K562 (cell line): Measurements from ENCODE around the gene SLC25A18.

ENCODE experiments used
- BDP1 ChIP-seq: IDR thresholded peaks from 3 replicates; pipeline ENCODE4 v1.6.1; 2011; ENCODE audit not compliant: insufficient read length, insufficient read depth
- ETS2 ChIP-seq: IDR thresholded peaks from 2 replicates; pipeline ENCODE4 v1.6.1; 2016; ENCODE audit warnings: borderline replicate concordance, missing genetic modification characterization, mild to moderate bottlenecking, moderate library complexity, missing compliant biosample characterization; ENCODE audit not compliant: poor library complexity, severe bottlenecking
- FOSL1 ChIP-seq: fragments of 200-800 bp; sonication (Bioruptor generic); conservative IDR thresholded peaks from 2 replicates; pipeline ENCODE4 v1.6.1; 2016; ENCODE audit warnings: missing genetic modification characterization, missing compliant biosample characterization
- KLF16 ChIP-seq: IDR thresholded peaks from 2 replicates; pipeline ENCODE4 v1.6.1; 2016; ENCODE audit warnings: antibody characterized with exemption
- NONO ChIP-seq, 2 experiments: fragments of 200-400 bp in 1 of 2; fragments of 450-650 bp in 1 of 2; formaldehyde crosslinking in 1 of 2; IDR thresholded peaks; 2 replicates each; pipeline ENCODE4 v1.6.1; 2017; ENCODE audit warnings: low read depth in 2 of 2, mild to moderate bottlenecking in 2 of 2, moderate library complexity in 2 of 2, low read length in 1 of 2
- NR3C1 ChIP-seq: sonication (generic); formaldehyde crosslinking; IDR thresholded peaks from 2 replicates; pipeline ENCODE4 v1.8.1; 2022; ENCODE audit warnings: missing genetic modification reagents
- NRF1 ChIP-seq, 2 experiments: fragments of 450-650 bp; IDR thresholded peaks in 1 of 2; conservative IDR thresholded peaks in 1 of 2; 2 replicates each; pipeline ENCODE4 v1.6.1; 2014; ENCODE audit warnings: mild to moderate bottlenecking in 2 of 2
- RBM34 ChIP-seq: fragments of 200-400 bp; formaldehyde crosslinking; IDR thresholded peaks from 2 replicates; pipeline ENCODE4 v1.6.1; 2018; ENCODE audit warnings: low read length, borderline replicate concordance; ENCODE audit not compliant: insufficient read depth
- SREBF1 ChIP-seq: fragments of 150-350 bp; IDR thresholded peaks from 2 replicates; pipeline ENCODE4 v1.6.1; 2014; ENCODE audit warnings: antibody characterized with exemption, low read depth, low read length, borderline replicate concordance
- ZNF274 ChIP-seq: IDR thresholded peaks from 2 replicates; pipeline ENCODE4 v1.6.1; 2011; ENCODE audit warnings: low read depth, mild to moderate bottlenecking, low read length, moderate library complexity, borderline replicate concordance
- TF ChIP-seq, protein P1 (sequence below): sonication (generic); formaldehyde crosslinking; IDR thresholded peaks from 2 replicates; pipeline ENCODE4 v1.9.0; 2022; ENCODE audit warnings: mild to moderate bottlenecking, missing genetic modification reagents
- TF ChIP-seq, protein P2 (sequence below): fragments of 450-650 bp; formaldehyde crosslinking; IDR thresholded peaks from 2 replicates; pipeline ENCODE4 v1.4.0; 2022; ENCODE audit warnings: missing genetic modification characterization
- TF ChIP-seq, protein P3 (sequence below), 3 experiments: IDR thresholded peaks in 2 of 3; conservative IDR thresholded peaks in 1 of 3; 2 replicates each; pipeline ENCODE4 v1.5.1; 2011 to 2012; ENCODE audit warnings: low read length in 3 of 3, mild to moderate bottlenecking in 3 of 3, control low read depth in 2 of 3, improper control_type of control experiment in 1 of 3, inconsistent platforms in 1 of 3, low read depth in 1 of 3, mixed read lengths in 1 of 3, moderate library complexity in 1 of 3; ENCODE audit not compliant: insufficient read depth in 2 of 3

DNA sequence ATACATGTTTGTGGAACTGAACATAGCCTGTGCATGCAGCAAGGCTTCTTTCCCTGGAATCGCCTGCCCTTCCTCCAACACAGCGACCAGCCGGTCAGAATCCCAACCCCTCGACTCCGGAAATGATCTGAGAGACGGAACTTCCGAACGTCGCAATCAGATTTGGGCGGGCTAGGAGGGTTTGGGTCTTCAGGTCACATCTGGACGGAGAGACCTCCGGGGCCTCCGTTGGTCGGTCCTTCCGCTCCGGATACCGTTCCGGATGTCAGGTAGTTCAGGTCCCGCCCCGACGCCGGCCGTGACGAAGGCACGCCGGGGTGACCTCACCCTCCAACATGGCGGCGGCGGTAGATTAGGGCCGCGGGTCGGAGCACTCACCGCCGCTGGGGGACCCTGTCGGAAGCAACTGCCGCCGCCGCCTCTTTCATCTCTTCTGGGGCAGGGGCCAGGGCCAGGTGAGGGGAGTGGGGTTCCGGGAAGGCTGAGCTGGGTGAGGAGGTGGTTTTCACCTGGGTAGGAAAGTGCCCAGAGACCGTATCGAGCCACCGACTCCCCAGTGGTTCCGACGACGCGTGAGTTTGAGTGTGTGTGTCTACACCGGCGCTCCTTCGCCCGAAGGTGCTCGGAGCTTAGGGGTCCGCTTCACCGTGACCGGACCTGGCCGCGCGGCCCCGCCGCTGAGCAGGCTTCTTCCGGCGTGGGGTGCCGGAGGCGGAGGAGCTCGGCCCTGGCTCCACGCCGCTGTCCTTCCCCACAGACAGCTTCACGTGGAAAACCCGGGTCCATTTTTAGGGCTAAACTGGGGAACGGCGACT, 75.3 kb downstream of the SLC25A18 start, which contains the start of gene BCL2L13:
- TF ChIP-seq NONO (IDR thresholded peaks at IDR 0.05; ENCODE audit: low read depth in 2 of 2, low read length in 1 of 2): peak in 1 of 2 experiments; percentile 6; a peak in 1 of 4 replicates
- TF ChIP-seq FOSL1: peak; percentile 88
- TF ChIP-seq NRF1 (conservative IDR thresholded peaks at IDR 0.05 in 1 of 2, IDR thresholded peaks at IDR 0.05 in 1 of 2): peak; percentile 53 to 62
- TF ChIP-seq BDP1: no peak
- TF ChIP-seq, protein P1, sequence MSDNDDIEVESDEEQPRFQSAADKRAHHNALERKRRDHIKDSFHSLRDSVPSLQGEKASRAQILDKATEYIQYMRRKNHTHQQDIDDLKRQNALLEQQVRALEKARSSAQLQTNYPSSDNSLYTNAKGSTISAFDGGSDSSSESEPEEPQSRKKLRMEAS: peak; percentile 54
- TF ChIP-seq, protein P2, sequence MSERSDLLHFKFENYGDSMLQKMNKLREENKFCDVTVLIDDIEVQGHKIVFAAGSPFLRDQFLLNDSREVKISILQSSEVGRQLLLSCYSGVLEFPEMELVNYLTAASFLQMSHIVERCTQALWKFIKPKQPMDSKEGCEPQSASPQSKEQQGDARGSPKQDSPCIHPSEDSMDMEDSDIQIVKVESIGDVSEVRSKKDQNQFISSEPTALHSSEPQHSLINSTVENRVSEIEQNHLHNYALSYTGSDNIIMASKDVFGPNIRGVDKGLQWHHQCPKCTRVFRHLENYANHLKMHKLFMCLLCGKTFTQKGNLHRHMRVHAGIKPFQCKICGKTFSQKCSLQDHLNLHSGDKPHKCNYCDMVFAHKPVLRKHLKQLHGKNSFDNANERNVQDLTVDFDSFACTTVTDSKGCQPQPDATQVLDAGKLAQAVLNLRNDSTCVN: peak; percentile 33; the same call in 1 of the 2 replicates
- no peak; the same call in 1 of the 2 replicates for TF ChIP-seq KLF16
- no peak for TF ChIP-seq ZNF274
- TF ChIP-seq RBM34: no peak
- TF ChIP-seq ETS2 (tag): no peak
- no peak for TF ChIP-seq SREBF1
- TF ChIP-seq, protein P3, sequence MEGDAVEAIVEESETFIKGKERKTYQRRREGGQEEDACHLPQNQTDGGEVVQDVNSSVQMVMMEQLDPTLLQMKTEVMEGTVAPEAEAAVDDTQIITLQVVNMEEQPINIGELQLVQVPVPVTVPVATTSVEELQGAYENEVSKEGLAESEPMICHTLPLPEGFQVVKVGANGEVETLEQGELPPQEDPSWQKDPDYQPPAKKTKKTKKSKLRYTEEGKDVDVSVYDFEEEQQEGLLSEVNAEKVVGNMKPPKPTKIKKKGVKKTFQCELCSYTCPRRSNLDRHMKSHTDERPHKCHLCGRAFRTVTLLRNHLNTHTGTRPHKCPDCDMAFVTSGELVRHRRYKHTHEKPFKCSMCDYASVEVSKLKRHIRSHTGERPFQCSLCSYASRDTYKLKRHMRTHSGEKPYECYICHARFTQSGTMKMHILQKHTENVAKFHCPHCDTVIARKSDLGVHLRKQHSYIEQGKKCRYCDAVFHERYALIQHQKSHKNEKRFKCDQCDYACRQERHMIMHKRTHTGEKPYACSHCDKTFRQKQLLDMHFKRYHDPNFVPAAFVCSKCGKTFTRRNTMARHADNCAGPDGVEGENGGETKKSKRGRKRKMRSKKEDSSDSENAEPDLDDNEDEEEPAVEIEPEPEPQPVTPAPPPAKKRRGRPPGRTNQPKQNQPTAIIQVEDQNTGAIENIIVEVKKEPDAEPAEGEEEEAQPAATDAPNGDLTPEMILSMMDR (IDR thresholded peaks at IDR 0.05 in 2 of 3, conservative IDR thresholded peaks at IDR 0.05 in 1 of 3; ENCODE audit: insufficient read depth in 2 of 3, low read depth in 1 of 3, low read length in 3 of 3): no peak; a peak in 2 of 6 replicates
- no peak for TF ChIP-seq NR3C1 (CRISPR knock-in tag)
